Kidney capillary endothelial cell (primary cell): ENCODE measurements around the gene ESM1.

ENCODE experiments used
- DNase-seq: peaks from one replicate; pipeline ENCODE4 v3.0.0-alpha.2; 2018; ENCODE audit warnings: low spot score

Gene ESM1

DNA sequence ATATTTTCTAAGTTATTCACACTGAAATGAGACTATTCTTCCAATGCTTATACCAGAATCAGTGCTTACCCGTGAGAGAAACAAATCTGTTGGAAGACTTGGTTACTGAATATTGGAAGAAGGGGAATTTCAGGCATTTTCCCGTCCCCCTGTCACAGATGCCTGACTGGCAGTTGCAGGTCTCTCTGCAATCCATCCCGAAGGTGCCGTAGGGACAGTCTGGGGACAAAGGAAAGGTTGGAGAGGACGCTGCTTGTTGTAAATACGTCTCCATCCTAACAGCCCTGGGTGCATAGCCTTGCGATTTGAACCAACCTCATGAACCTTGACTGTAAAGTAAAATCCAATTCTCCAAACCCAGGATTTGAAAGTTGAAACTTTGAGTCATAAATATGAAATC lies 3.5 kb downstream of the ESM1 start:
- DNase-seq, result no peak

DNA sequence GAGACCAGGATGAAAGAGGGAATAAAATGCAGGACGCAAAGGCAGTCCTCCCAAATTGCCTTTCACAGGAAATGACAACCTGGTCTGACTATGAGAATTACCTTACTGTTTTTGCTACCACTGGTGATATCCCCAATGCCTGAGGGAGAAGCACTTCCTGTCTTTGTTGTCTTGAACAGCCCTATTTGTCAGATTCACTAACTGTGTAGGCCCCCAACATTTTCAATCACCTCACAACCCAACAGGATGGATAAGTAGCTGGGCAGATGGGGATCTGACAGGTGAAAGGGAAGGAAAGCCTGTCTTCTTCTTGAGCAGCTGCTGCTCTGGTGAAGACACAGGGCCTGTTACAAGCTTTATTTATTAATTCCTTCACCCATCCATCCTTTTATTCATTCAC lies 9.7 kb downstream of the ESM1 start:
- DNase-seq, result no peak

GRCh38 chr5:54969856-54970828 lies 15.3 kb downstream of the ESM1 start:
- DNase-seq, result no peak

DNA sequence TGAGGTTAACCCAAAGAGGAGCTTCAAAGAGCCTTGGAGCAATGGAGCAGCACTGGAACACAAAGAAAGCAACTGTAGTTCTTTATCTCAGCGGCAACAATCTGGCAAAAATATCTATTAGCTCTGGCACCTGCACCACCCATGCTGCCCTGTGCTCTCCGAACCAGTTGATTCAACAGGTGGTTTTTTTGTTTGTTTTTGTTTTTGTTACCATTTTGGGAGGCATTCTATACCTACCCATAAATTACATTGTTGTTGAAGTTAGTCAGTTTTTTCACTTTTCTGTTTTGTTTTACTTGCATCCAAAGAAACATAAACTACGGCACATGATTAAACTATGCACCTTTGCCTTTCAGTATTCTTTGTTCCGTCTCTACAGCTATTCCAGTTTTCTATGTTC lies 16.2 kb downstream of the ESM1 start:
- DNase-seq, result no peak

GRCh38 chr5:54965806-54966205 lies 19.6 kb downstream of the ESM1 start:
- DNase-seq, result peak; percentile 48

- DNase-seq, result no peak
These were observed 21.0 kb downstream of the ESM1 start for GRCh38 chr5:54964405-54964804.

DNA sequence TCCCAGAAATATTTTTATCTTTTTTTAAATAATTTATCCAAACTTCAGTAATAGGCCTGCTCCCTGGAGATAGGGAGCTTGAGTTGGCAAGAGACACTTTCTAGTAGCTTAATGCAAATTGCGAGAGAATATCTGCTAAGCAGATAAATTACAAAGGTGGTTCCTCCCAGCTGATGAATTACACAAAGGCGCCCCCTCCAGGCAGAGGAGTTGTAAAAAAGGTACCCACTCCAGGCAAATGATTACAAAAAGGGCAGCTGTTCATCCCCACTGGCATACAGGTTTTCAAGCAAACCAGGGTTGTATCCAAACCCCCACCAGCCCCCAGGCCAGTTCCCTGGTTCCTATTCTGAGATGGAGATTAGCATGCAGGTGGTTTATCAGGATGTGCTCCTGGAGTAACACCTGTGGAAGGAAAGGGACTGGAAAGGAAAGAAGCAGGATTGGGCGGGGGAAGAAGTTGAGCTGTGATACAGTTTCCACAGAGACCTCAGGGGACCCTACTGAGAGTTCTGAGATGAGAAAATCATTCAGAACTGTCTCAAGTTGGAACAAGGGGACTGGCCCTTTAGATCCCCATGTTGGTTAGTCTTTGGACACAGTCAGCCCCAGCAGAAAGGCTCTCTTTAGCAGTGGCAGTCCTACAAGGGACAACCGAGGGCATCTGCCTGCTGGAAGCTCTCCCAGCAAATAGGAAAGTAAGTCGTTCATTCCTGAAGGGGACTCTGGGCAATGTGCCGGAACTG lies 25.5 kb downstream of the ESM1 start:
- DNase-seq, result no peak

DNA sequence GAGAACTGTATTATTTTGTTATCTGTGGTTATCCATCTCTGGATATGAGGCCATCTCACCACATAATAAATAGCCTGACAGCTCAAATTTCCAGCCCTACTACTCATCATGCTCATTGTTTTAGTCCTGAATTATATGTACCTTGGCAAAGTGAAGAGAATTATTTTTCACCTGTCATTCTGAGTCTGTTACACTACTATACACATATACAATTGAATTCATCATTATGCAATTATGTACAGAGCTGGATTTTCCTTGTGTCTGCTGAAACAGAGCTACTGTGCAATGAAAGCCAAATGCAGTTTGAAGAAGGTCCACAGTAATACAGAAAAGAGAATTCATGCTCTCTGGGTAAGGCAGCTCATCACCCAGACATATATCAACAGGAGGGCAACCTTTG lies 28.5 kb downstream of the ESM1 start:
- DNase-seq, result no peak

DNA sequence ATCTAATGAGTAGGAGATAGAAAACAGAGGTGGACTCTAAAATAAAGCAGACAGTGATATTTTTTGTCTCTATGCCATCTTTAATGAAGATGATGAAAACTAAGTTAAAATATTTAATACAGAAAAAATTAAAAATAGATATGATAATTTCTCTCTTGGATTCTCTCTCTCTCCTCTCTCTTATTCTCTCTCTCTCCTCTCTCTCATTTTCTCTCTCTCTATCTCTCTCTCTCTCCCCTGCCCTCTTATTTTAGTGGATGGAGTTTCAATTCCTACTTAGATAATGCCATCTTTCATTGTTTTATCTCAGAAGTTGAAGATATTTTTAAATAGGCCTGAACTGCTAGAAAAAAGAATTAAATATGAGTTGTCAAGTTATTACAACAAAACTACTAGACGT lies 38.2 kb downstream of the ESM1 start:
- no peak for DNase-seq

- no peak for DNase-seq
These were observed 39.0 kb downstream of the ESM1 start for GRCh38 chr5:54946306-54946819.

GRCh38 chr5:54944364-54944763 lies 41.0 kb downstream of the ESM1 start:
- DNase-seq, result peak; percentile 36

DNA sequence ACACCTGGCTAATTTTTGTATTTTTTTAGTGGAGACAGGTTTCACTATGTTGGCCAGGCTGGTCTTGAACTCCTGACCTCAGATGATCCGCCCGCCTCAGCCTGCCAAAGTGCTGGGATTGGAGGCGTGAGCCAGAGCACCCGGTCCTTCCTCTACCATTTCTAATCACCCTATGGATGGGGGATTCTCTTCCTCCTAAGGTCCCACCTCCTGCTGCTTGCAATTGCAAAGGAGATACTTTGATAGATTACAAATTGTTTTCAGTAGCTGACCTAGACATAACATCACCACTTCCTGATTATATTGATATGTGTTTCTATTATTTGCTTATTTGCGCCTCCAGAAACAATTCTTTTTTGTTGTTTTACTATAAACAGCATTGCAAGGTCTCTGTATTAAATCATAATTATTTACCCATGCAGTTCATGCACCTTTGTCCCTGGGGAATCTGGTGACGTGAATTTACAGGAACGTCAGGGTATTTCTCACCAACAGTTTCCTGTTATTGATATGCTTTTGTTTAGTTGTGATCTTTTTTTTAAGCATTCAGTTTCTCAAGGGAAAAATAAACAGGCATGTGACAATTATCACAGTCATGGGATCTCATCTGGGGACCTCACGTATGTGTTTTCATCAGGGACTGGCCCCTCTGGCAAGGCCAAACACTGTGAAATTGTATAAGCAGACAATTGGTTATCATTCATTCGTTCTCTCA lies 43.2 kb downstream of the ESM1 start:
- peak; percentile 27 for DNase-seq

- DNase-seq, result no peak
These were observed 49.2 kb downstream of the ESM1 start for GRCh38 chr5:54936201-54936600.

- no peak for DNase-seq
These were observed 52.6 kb downstream of the ESM1 start for GRCh38 chr5:54932789-54933188.

DNA sequence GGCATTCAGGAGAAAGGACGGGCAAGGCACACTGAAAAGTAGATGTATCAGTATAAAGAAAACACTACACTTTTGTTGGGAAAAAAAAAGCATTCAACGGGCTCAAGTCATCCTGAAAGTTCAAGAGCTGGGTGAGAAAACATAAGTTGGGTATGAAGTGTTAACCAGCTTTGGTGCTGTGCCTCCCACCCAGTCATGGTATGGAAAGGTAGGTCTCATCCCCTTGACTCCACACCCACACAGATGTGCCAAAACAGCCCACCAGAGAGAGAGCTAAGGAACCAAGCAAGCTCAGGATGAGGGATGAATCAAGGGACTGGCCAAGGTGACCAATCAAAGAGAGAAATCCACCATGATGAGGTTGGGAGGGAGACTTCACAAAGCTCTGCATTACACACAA lies 54.7 kb downstream of the ESM1 start:
- DNase-seq, result no peak
